Measurements from ENCODE around the gene GPC3. TPM values are rescaled to one million over a fixed set of nuclear protein-coding genes. Genes with fewer than 3 reads are reported as not detected.

GPC3 gene
- total and polyA plus RNA-seq, 2 of the 4 experiments (the other 2 are of a cell fraction), result not detected

DNA sequence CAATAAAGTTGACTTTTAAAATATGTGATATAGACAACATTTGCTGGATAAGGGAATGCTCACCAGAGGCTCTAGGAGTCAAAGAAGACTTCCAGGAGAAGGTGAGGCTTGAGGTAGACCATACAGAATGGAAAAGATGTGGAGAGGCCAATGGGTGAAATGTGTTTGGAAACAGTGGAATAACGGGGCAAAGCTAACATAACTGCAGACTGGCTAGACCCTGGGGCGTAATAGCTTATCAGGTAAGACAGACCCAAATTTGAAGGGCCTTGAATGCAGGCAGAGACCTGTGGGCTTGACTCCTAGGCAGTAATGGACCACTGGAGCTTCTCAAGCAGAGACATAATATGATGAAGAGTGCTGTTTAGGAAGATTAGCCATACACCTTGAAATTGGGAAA lies 25.4 kb downstream of the GPC3 start:
- H3K23ac ChIP-seq (ENCODE audit: low read depth, low read length), result no peak overlapping the region
- WGBS, 2 experiments (ENCODE audit: extremely low coverage in 2 of 2, insufficient read length in 1 of 2), result 0% methylated on average over 1 of the region's 2 CpGs; no CpG with 5 or more reads in 1 of the 2 experiments
- H4K91ac ChIP-seq (ENCODE audit: insufficient read depth, low read depth, low read length), result no peak overlapping the region
- no peak overlapping the region for H2AK9ac ChIP-seq (replicated peaks; ENCODE audit: low read depth, low read length, poor library complexity)
- no peak overlapping the region for H4K5ac ChIP-seq (ENCODE audit: low read depth, low read length)
- H3K56ac ChIP-seq (ENCODE audit: extremely low read depth, insufficient read depth, low read length), result no peak overlapping the region
- no peak overlapping the region for H2BK15ac ChIP-seq (ENCODE audit: low read depth, low read length)
- no peaks in the 10 kb centered on the region for H3K4me1 ChIP-seq (ENCODE audit: control insufficient read depth, insufficient read depth, low read length)
- no peak overlapping the region for H4K8ac ChIP-seq (ENCODE audit: low read depth in 2 of 2, low read length in 2 of 2)
- H3K9ac ChIP-seq (ENCODE audit: low read depth, low read length), result no peak overlapping the region
- no peak overlapping the region for H3K4me2 ChIP-seq (ENCODE audit: low read depth, low read length)
- no peak overlapping the region for H3K14ac ChIP-seq (replicated peaks; ENCODE audit: low read depth, low read length)
- no peaks in the 10 kb centered on the region for H3K9me1 ChIP-seq (ENCODE audit: insufficient read depth, low read length)
- no peaks in the 10 kb centered on the region for H3K36me3 ChIP-seq (ENCODE audit: control insufficient read depth, insufficient read depth, low read length)
- no peaks in the 10 kb centered on the region for H3K79me1 ChIP-seq (ENCODE audit: low read depth in 1 of 2, low read length in 2 of 2)
- ChIA-PET POLR2A (ENCODE audit: unreplicated experiment) (no interaction called here), CTCF (interaction anchor here (1.5 kb wide), 1 partner anchor 11 kb away, joined by 4 read pairs; no protein-coding TSS in a partner anchor)
- in situ Hi-C loops (cut with MboI; ENCODE audit: low sequenced_read_pairs), result no loop called here
- H2AK5ac ChIP-seq (ENCODE audit: low read depth, low read length), result no peak overlapping the region
- no peaks in the 10 kb centered on the region for H4K20me1 ChIP-seq (ENCODE audit: insufficient read depth, low read length)
- H2BK120ac ChIP-seq (ENCODE audit: low read depth, low read length), result no peak overlapping the region
- BruUV-seq (replicated peaks), result no TSS peak
- ATAC-seq (ENCODE audit: low read depth) (no peak), DNase-seq (no peak)
- H2AFZ ChIP-seq (replicated peaks; ENCODE audit: low read length, poor library complexity), result no peak overlapping the region
- H2BK5ac ChIP-seq (ENCODE audit: low read depth, low read length, poor library complexity, severe bottlenecking), result no peak overlapping the region
- dilution Hi-C loops (cut with HindIII; ENCODE audit: low sequenced_read_pairs, unreplicated experiment), result no loop called here
- H3K18ac ChIP-seq (ENCODE audit: low read depth, low read length), result no peak overlapping the region
- TF ChIP-seq NFE2L2 (IDR thresholded peaks at IDR 0.05; ENCODE audit: low read depth, low read length) (no peak), FOS (IDR thresholded peaks at IDR 0.05; ENCODE audit: low read depth, low read length) (no peak), CEBPB (IDR thresholded peaks at IDR 0.05; ENCODE audit: low read depth, low read length) (no peak), MXI1 (IDR thresholded peaks at IDR 0.05; ENCODE audit: borderline replicate concordance, low read depth, low read length) (no peak), POLR2A (IDR thresholded peaks at IDR 0.05; ENCODE audit: low read depth, low read length) (no peak), RCOR1 (IDR thresholded peaks at IDR 0.05; ENCODE audit: insufficient replicate concordance, low read length) (no peak), RFX5 (IDR thresholded peaks at IDR 0.05; ENCODE audit: low read depth, low read length) (no peak), MAFK (IDR thresholded peaks at IDR 0.05; ENCODE audit: low read depth, low read length) (no peak), SMC3 (IDR thresholded peaks at IDR 0.05; ENCODE audit: low read depth, low read length) (no peak), BHLHE40 (IDR thresholded peaks at IDR 0.05; ENCODE audit: low read depth, low read length) (no peak), MAZ (IDR thresholded peaks at IDR 0.05; ENCODE audit: borderline replicate concordance, low read depth, low read length) (no peak), CHD1 (IDR thresholded peaks at IDR 0.05; ENCODE audit: low read depth, low read length) (no peak), RAD21 (IDR thresholded peaks at IDR 0.05; ENCODE audit: low read length) (no peak)
- TF ChIP-seq, protein P1, sequence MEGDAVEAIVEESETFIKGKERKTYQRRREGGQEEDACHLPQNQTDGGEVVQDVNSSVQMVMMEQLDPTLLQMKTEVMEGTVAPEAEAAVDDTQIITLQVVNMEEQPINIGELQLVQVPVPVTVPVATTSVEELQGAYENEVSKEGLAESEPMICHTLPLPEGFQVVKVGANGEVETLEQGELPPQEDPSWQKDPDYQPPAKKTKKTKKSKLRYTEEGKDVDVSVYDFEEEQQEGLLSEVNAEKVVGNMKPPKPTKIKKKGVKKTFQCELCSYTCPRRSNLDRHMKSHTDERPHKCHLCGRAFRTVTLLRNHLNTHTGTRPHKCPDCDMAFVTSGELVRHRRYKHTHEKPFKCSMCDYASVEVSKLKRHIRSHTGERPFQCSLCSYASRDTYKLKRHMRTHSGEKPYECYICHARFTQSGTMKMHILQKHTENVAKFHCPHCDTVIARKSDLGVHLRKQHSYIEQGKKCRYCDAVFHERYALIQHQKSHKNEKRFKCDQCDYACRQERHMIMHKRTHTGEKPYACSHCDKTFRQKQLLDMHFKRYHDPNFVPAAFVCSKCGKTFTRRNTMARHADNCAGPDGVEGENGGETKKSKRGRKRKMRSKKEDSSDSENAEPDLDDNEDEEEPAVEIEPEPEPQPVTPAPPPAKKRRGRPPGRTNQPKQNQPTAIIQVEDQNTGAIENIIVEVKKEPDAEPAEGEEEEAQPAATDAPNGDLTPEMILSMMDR (conservative IDR thresholded peaks at IDR 0.05; ENCODE audit: low read depth, low read length), result no peak
- TF ChIP-seq, protein P2, sequence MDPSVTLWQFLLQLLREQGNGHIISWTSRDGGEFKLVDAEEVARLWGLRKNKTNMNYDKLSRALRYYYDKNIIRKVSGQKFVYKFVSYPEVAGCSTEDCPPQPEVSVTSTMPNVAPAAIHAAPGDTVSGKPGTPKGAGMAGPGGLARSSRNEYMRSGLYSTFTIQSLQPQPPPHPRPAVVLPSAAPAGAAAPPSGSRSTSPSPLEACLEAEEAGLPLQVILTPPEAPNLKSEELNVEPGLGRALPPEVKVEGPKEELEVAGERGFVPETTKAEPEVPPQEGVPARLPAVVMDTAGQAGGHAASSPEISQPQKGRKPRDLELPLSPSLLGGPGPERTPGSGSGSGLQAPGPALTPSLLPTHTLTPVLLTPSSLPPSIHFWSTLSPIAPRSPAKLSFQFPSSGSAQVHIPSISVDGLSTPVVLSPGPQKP (IDR thresholded peaks at IDR 0.05; ENCODE audit: borderline replicate concordance, low read depth, low read length), result no peak
- TF ChIP-seq, protein P3, sequence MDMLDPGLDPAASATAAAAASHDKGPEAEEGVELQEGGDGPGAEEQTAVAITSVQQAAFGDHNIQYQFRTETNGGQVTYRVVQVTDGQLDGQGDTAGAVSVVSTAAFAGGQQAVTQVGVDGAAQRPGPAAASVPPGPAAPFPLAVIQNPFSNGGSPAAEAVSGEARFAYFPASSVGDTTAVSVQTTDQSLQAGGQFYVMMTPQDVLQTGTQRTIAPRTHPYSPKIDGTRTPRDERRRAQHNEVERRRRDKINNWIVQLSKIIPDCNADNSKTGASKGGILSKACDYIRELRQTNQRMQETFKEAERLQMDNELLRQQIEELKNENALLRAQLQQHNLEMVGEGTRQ (IDR thresholded peaks at IDR 0.05; ENCODE audit: low read depth, low read length), result no peak
- no peak overlapping the region for H3K27ac ChIP-seq (ENCODE audit: insufficient read depth, low read length)
- H3K9me3 ChIP-seq (ENCODE audit: control insufficient read depth, insufficient read depth, low read length), result no peaks in the 10 kb centered on the region
- no peak overlapping the region for H3K4me3 ChIP-seq (ENCODE audit: insufficient read depth, low read depth, low read length)
- no peak overlapping the region for H3K4ac ChIP-seq (ENCODE audit: low read depth, low read length)
- no peak overlapping the region for H2BK20ac ChIP-seq (ENCODE audit: low read depth, low read length)
- H3K27me3 ChIP-seq (ENCODE audit: control insufficient read depth, insufficient read depth, low read length), result peaks cover 2% of the 10 kb centered on the region; the same call in 1 of the 2 replicates
- intact Hi-C loops (cut with micrococcal nuclease), result no loop called here

Data from IMR-90 (cell line).